ENCODE results near the gene KIF17. TPM values are rescaled to one million over a fixed set of nuclear protein-coding genes. Genes with fewer than 3 reads are reported as not detected.

The KIF17 gene
- total RNA-seq, 1 donor from 2014 or later: 2.2 TPM

DNA sequence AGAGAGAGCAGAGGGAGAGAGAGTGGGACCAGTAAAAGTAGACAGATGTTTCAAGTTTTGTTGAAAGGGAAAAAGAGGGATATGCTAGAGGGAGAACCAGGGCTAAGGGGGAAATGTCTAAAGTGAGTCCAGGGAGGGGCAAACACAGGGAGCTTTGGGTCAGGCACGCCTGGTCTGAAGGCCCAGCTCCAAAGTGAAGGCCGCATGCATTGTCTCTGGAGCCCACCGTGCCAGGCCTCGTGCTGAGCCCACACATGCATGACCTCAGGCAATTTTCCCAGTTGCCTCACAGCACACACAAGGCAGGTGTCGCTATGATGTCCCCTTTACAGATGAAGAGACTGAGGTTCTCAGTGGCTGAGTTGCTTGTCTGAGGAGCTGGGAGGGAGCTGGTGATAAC is 16.0 kb downstream of the KIF17 start:
- no peaks in the 10 kb centered on the region for H3K36me3 Mint-ChIP-seq
- peaks cover 3% of the 10 kb centered on the region for H3K4me1 ChIP-seq
- H3K9ac ChIP-seq: no peak overlapping the region
- no peaks in the 10 kb centered on the region for H4K20me1 ChIP-seq (ENCODE audit: low read depth)
- H3K4me3 ChIP-seq: no peak overlapping the region
- H3K4me1 Mint-ChIP-seq: peaks cover 21% of the 10 kb centered on the region
- no peaks in the 10 kb centered on the region for H3K9me3 ChIP-seq (ENCODE audit: low read depth)
- H3K36me3 ChIP-seq: no peaks in the 10 kb centered on the region
- H3K27me3 ChIP-seq: no peaks in the 10 kb centered on the region
- DNase-seq (ENCODE audit: low spot score): no peak
- no peaks in the 10 kb centered on the region for H3K9me3 Mint-ChIP-seq
- H2AFZ ChIP-seq (replicated peaks): no peak overlapping the region
- TF ChIP-seq EZH2 (IDR thresholded peaks at IDR 0.05) (no peak), EZH2phosphoT487 (IDR thresholded peaks at IDR 0.05) (no peak)
- TF ChIP-seq, protein P1, sequence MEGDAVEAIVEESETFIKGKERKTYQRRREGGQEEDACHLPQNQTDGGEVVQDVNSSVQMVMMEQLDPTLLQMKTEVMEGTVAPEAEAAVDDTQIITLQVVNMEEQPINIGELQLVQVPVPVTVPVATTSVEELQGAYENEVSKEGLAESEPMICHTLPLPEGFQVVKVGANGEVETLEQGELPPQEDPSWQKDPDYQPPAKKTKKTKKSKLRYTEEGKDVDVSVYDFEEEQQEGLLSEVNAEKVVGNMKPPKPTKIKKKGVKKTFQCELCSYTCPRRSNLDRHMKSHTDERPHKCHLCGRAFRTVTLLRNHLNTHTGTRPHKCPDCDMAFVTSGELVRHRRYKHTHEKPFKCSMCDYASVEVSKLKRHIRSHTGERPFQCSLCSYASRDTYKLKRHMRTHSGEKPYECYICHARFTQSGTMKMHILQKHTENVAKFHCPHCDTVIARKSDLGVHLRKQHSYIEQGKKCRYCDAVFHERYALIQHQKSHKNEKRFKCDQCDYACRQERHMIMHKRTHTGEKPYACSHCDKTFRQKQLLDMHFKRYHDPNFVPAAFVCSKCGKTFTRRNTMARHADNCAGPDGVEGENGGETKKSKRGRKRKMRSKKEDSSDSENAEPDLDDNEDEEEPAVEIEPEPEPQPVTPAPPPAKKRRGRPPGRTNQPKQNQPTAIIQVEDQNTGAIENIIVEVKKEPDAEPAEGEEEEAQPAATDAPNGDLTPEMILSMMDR (IDR thresholded peaks at IDR 0.05): no peak
- H3F3A ChIP-seq (ENCODE audit: low read depth): peaks cover 11% of the 10 kb centered on the region
- no peak overlapping the region for H3K4me2 ChIP-seq
- H3K27ac ChIP-seq: no peak overlapping the region
- no peaks in the 10 kb centered on the region for H3K79me2 ChIP-seq (ENCODE audit: low read depth)
- no peak overlapping the region for H3K4me3 Mint-ChIP-seq
- peaks cover 11% of the 10 kb centered on the region for H3K27me3 Mint-ChIP-seq (ENCODE audit: insufficient read depth, low read depth)
- no peak overlapping the region for H3K27ac Mint-ChIP-seq

DNA sequence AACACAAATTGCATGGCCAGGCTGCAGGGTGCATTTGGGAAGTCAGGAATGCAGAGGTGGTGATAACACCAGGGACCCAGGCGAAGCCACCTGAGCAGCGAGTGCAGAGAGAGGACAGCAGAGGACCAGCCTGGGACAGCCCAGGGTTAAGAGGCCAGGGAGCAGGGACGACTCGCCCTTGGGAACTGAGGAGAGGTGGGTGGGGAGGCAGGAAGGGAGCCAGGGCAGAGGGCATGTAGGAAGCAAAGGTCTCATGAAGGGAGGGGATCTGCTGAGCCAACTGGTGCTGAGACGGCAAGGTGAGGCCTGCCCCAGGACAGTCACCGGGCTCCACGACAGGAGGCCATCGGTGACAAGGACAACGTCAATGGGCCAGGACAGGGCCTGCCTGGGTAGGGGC is 16.4 kb downstream of the KIF17 start:
- no peak for DNase-seq (ENCODE audit: low spot score)
- Histone ChIP-seq H3K79me2 (ENCODE audit: low read depth) (no peaks in the 10 kb centered on the region), H3K9ac (no peak overlapping the region), H3K4me2 (no peak overlapping the region), H2AFZ (replicated peaks) (no peak overlapping the region), H4K20me1 (ENCODE audit: low read depth) (no peaks in the 10 kb centered on the region), H3K4me1 (peaks cover 3% of the 10 kb centered on the region), H3K9me3 (ENCODE audit: low read depth) (no peaks in the 10 kb centered on the region), H3K36me3 (no peaks in the 10 kb centered on the region), H3K27ac (no peak overlapping the region), H3K27me3 (no peaks in the 10 kb centered on the region), H3F3A (ENCODE audit: low read depth) (peaks cover 15% of the 10 kb centered on the region), H3K4me3 (no peak overlapping the region)
- Mint-ChIP-seq H3K36me3 (no peaks in the 10 kb centered on the region), H3K27me3 (ENCODE audit: insufficient read depth, low read depth) (peaks cover 11% of the 10 kb centered on the region), H3K27ac (no peak overlapping the region), H3K4me1 (peaks cover 21% of the 10 kb centered on the region), H3K9me3 (no peaks in the 10 kb centered on the region), H3K4me3 (no peak overlapping the region)
- no peak for TF ChIP-seq EZH2 (IDR thresholded peaks at IDR 0.05)
- TF ChIP-seq EZH2phosphoT487 (IDR thresholded peaks at IDR 0.05): no peak

DNA sequence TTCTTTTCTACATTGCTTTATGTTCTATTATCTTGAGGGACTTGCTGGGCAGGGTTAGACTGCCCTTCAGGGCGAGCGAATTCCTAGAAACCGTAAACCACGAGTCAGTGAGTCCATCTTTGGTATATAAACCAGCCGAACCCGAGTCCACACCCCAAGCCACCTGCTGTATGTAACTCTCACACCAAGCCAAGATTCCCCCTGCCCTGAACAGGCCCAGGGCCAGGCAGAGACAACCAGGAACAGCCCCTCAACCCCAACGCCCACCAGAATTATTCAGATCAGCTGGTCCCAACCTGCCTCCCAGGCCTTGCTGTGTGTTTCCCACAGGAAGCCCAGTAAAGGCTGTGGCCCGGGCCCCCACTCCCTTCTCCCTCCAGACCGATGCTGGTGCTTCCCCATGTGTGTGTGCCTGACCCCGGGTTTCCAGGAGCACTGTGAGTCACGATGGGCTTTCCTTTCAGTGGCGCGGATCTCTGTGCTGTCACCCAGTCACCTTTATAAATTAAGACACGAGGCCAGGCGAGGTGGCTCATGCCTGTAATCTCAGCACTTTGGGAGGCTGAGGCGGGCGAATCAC is 17.1 kb downstream of the KIF17 start:
- no peak overlapping the region for H3K4me3 ChIP-seq
- TF ChIP-seq EZH2 (IDR thresholded peaks at IDR 0.05) (no peak), EZH2phosphoT487 (IDR thresholded peaks at IDR 0.05) (no peak)
- TF ChIP-seq, protein P1 (IDR thresholded peaks at IDR 0.05): no peak
- no peak overlapping the region for H3K27ac ChIP-seq
- no peaks in the 10 kb centered on the region for H3K9me3 ChIP-seq (ENCODE audit: low read depth)
- Mint-ChIP-seq H3K9me3 (no peaks in the 10 kb centered on the region), H3K4me3 (no peak overlapping the region), H3K27me3 (ENCODE audit: insufficient read depth, low read depth) (peaks cover 11% of the 10 kb centered on the region), H3K27ac (peak overlapping the region; percentile 92), H3K36me3 (no peaks in the 10 kb centered on the region), H3K4me1 (peaks cover 26% of the 10 kb centered on the region)
- no peaks in the 10 kb centered on the region for H3K79me2 ChIP-seq (ENCODE audit: low read depth)
- no peak for DNase-seq (ENCODE audit: low spot score)
- no peak overlapping the region for H2AFZ ChIP-seq (replicated peaks)
- H4K20me1 ChIP-seq (ENCODE audit: low read depth): no peaks in the 10 kb centered on the region
- peaks cover 20% of the 10 kb centered on the region for H3F3A ChIP-seq (ENCODE audit: low read depth)
- H3K27me3 ChIP-seq: no peaks in the 10 kb centered on the region
- no peak overlapping the region for H3K9ac ChIP-seq
- peaks cover 3% of the 10 kb centered on the region for H3K4me1 ChIP-seq
- no peak overlapping the region for H3K4me2 ChIP-seq
- H3K36me3 ChIP-seq: no peaks in the 10 kb centered on the region

DNA sequence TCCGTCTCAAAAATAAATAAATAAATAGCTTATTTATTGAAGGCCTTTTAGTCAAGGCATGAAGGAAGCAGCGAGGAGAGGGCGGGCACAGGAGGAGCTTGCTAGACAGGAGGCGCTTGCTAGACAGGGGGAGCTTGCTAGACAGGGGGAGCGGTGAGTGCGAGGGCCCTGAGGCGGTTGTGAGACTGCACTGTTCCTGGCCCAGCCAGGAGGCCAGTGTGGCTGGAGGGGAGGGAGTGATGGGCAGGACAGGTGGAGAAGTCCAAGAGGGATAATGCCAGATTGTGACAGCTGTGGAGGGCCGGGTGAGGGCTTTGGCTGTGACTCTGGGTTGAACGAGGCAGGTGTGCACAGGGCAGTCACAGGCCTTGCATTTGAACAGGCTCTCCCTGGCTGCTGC is 18.2 kb downstream of the KIF17 start:
- Mint-ChIP-seq H3K4me3 (no peak overlapping the region), H3K27ac (peak overlapping the region; percentile 65), H3K27me3 (ENCODE audit: insufficient read depth, low read depth) (peaks cover 8% of the 10 kb centered on the region), H3K9me3 (no peaks in the 10 kb centered on the region), H3K36me3 (no peaks in the 10 kb centered on the region), H3K4me1 (peaks cover 24% of the 10 kb centered on the region)
- H2AFZ ChIP-seq (replicated peaks): no peak overlapping the region
- no peak for DNase-seq (ENCODE audit: low spot score)
- no peaks in the 10 kb centered on the region for H3K79me2 ChIP-seq (ENCODE audit: low read depth)
- no peak overlapping the region for H3K4me2 ChIP-seq
- TF ChIP-seq, protein P1 (IDR thresholded peaks at IDR 0.05): no peak
- H3K9me3 ChIP-seq (ENCODE audit: low read depth): no peaks in the 10 kb centered on the region
- no peak overlapping the region for H3K27ac ChIP-seq
- H3K4me1 ChIP-seq: peaks cover 3% of the 10 kb centered on the region
- no peak overlapping the region for H3K4me3 ChIP-seq
- H3F3A ChIP-seq (ENCODE audit: low read depth): peaks cover 21% of the 10 kb centered on the region
- H3K36me3 ChIP-seq: no peaks in the 10 kb centered on the region
- no peaks in the 10 kb centered on the region for H3K27me3 ChIP-seq
- H4K20me1 ChIP-seq (ENCODE audit: low read depth): no peaks in the 10 kb centered on the region
- no peak overlapping the region for H3K9ac ChIP-seq

All from neural progenitor cell (in vitro differentiated cells).